ENCODE measurements around the gene PRDM16. TPM values are rescaled to one million over a fixed set of nuclear protein-coding genes. Genes with fewer than 3 reads are reported as not detected.

Gene PRDM16
- polyA plus RNA-seq, 1 donor (not counting 4 experiments of a cell fraction or from before 2014, with no cell fraction given): 0.05 TPM

DNA sequence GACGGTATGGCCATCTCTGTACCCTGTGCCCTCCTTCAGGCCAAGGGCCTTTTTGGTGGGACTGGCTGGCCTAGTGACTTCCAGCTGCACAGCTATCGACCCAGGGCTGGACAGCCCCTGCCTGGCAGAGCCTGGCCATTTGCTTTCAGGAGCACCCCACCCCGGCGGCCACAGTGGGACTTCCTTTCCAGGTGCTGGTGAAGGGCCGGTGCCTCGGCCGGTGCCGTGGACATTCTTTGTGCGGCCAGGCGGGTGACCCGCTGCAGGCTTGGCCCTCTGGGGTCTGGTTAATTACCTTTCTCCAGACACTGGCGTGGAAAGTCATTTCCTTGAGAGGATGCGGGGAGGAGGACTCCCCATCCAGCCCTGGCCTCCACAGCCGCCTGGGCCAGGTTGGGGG lies 50.1 kb downstream of the PRDM16 start:
- dilution Hi-C loops (cut with MboI; ENCODE audit: extremely low pct_ligation_motif_present, low sequenced_read_pairs): no loop called here
- H4K20me1 ChIP-seq (ENCODE audit: control insufficient read depth, extremely low read depth, insufficient read depth, low read length): no peaks in the 10 kb centered on the region
- H3K9ac ChIP-seq (ENCODE audit: control insufficient read depth, extremely low read depth, insufficient read depth, low read length): no peak overlapping the region
- no peak overlapping the region for H3K4me3 ChIP-seq (ENCODE audit: control insufficient read depth in 2 of 3, extremely low read depth in 1 of 3, insufficient read depth in 2 of 3, low read depth in 1 of 3, low read length in 3 of 3)
- FAIRE-seq (no peak), DNase-seq (ENCODE audit: low read depth, low spot score) (no peak)
- no peaks in the 10 kb centered on the region for H3K4me1 ChIP-seq (ENCODE audit: control insufficient read depth, extremely low read depth, insufficient read depth, low read length)
- H3K27ac ChIP-seq (ENCODE audit: control insufficient read depth, insufficient read depth, low read length): no peak overlapping the region
- no peak overlapping the region for H2AFZ ChIP-seq (ENCODE audit: control insufficient read depth, low read length)
- no peaks in the 10 kb centered on the region for H3K9me1 ChIP-seq (ENCODE audit: control insufficient read depth, extremely low read depth, insufficient read depth, low read length)
- no peak for TF ChIP-seq EZH2 (IDR thresholded peaks at IDR 0.05; ENCODE audit: low read length)
- no peak for TF ChIP-seq CTCF (optimal IDR thresholded peaks at IDR 0.05 in 1 of 3, IDR thresholded peaks at IDR 0.05 in 1 of 3, conservative IDR thresholded peaks at IDR 0.05 in 1 of 3; ENCODE audit: extremely low read depth in 1 of 3, insufficient read depth in 2 of 3, low read length in 3 of 3)
- no peaks in the 10 kb centered on the region for H3K79me2 ChIP-seq (ENCODE audit: control insufficient read depth, insufficient read depth, low read length)
- H3K9me3 ChIP-seq (ENCODE audit: control insufficient read depth, low read depth, low read length): peaks cover 12% of the 10 kb centered on the region
- no peak overlapping the region for H3K4me2 ChIP-seq (ENCODE audit: control insufficient read depth, extremely low read depth, insufficient read depth, low read depth, low read length)
- H3K27me3 ChIP-seq (ENCODE audit: control insufficient read depth, extremely low read depth, insufficient read depth, low read length): no peaks in the 10 kb centered on the region
- no peaks in the 10 kb centered on the region for H3K36me3 ChIP-seq (ENCODE audit: control insufficient read depth in 2 of 2, extremely low read depth in 1 of 2, insufficient read depth in 2 of 2, low read length in 2 of 2)

- no peak overlapping the region for H3K4me2 ChIP-seq (ENCODE audit: control insufficient read depth, extremely low read depth, insufficient read depth, low read depth, low read length)
- dilution Hi-C loops (cut with MboI; ENCODE audit: extremely low pct_ligation_motif_present, low sequenced_read_pairs): no loop called here
- H3K27me3 ChIP-seq (ENCODE audit: control insufficient read depth, extremely low read depth, insufficient read depth, low read length): no peaks in the 10 kb centered on the region
These were observed 50.7 kb downstream of the PRDM16 start for GRCh38 chr1:3119725-3120124.

More at GRCh38 chr1:3119725-3120124, 50.7 kb downstream of the PRDM16 start:
- no peaks in the 10 kb centered on the region for H3K36me3 ChIP-seq (ENCODE audit: control insufficient read depth in 2 of 2, extremely low read depth in 1 of 2, insufficient read depth in 2 of 2, low read length in 2 of 2)
- TF ChIP-seq EZH2 (IDR thresholded peaks at IDR 0.05; ENCODE audit: low read length) (no peak), CTCF (optimal IDR thresholded peaks at IDR 0.05 in 1 of 3, IDR thresholded peaks at IDR 0.05 in 1 of 3, conservative IDR thresholded peaks at IDR 0.05 in 1 of 3; ENCODE audit: extremely low read depth in 1 of 3, insufficient read depth in 2 of 3, low read length in 3 of 3) (no peak)
- no peaks in the 10 kb centered on the region for H3K79me2 ChIP-seq (ENCODE audit: control insufficient read depth, insufficient read depth, low read length)
- DNase-seq (ENCODE audit: low read depth, low spot score): no peak
- no peak overlapping the region for H3K4me3 ChIP-seq (ENCODE audit: control insufficient read depth in 2 of 3, extremely low read depth in 1 of 3, insufficient read depth in 2 of 3, low read depth in 1 of 3, low read length in 3 of 3)
- no peak overlapping the region for H2AFZ ChIP-seq (ENCODE audit: control insufficient read depth, low read length)
- no peaks in the 10 kb centered on the region for H3K9me1 ChIP-seq (ENCODE audit: control insufficient read depth, extremely low read depth, insufficient read depth, low read length)
- H3K9ac ChIP-seq (ENCODE audit: control insufficient read depth, extremely low read depth, insufficient read depth, low read length): no peak overlapping the region
- H4K20me1 ChIP-seq (ENCODE audit: control insufficient read depth, extremely low read depth, insufficient read depth, low read length): no peaks in the 10 kb centered on the region
- no peaks in the 10 kb centered on the region for H3K4me1 ChIP-seq (ENCODE audit: control insufficient read depth, extremely low read depth, insufficient read depth, low read length)
- FAIRE-seq: no peak
- peaks cover 7% of the 10 kb centered on the region for H3K9me3 ChIP-seq (ENCODE audit: control insufficient read depth, low read depth, low read length)
- no peak overlapping the region for H3K27ac ChIP-seq (ENCODE audit: control insufficient read depth, insufficient read depth, low read length)
